Measurements from ENCODE around the gene PSPC1.
"Not testable (repeated sequence)": the region's sequence is repeated elsewhere in the genome, so short reads cannot be mapped to it uniquely, and the experiment has no call there.

The PSPC1 gene

GRCh38 chr13:19700963-19701362 is 81.8 kb downstream of the PSPC1 start:
- H3K36me3 ChIP-seq (ENCODE audit: control insufficient read depth, insufficient read depth, low read length); H3K4me3 ChIP-seq (replicated peaks; ENCODE audit: low read depth, low read length); DNase-seq (ENCODE audit: extremely low read depth, insufficient read length); H3K27me3 ChIP-seq (replicated peaks; ENCODE audit: control insufficient read depth, insufficient read depth, low read length): not testable (repeated sequence)

- no peaks in the 10 kb centered on the region for H3K27me3 ChIP-seq (replicated peaks; ENCODE audit: control insufficient read depth, insufficient read depth, low read length)
- H3K36me3 ChIP-seq (ENCODE audit: control insufficient read depth, insufficient read depth, low read length), result no peaks in the 10 kb centered on the region
- no peak overlapping the region for H3K4me3 ChIP-seq (replicated peaks; ENCODE audit: low read depth, low read length)
- DNase-seq (ENCODE audit: extremely low read depth, insufficient read length), result no peak
- TF ChIP-seq CTCF (IDR thresholded peaks at IDR 0.05; ENCODE audit: insufficient read depth, low read length, poor library complexity, severe bottlenecking), result no peak
Observed at GRCh38 chr13:19695829-19696228, 86.9 kb downstream of the PSPC1 start.

- DNase-seq (ENCODE audit: extremely low read depth, insufficient read length), result no peak
- Histone ChIP-seq H3K36me3 (ENCODE audit: control insufficient read depth, insufficient read depth, low read length) (no peaks in the 10 kb centered on the region), H3K27me3 (replicated peaks; ENCODE audit: control insufficient read depth, insufficient read depth, low read length) (no peaks in the 10 kb centered on the region), H3K4me3 (replicated peaks; ENCODE audit: low read depth, low read length) (no peak overlapping the region)
- no peak for TF ChIP-seq CTCF (IDR thresholded peaks at IDR 0.05; ENCODE audit: insufficient read depth, low read length, poor library complexity, severe bottlenecking)
Observed at GRCh38 chr13:19695428-19695827, 87.3 kb downstream of the PSPC1 start.

GRCh38 chr13:19691447-19691846 is 91.3 kb downstream of the PSPC1 start:
- not testable (repeated sequence) for H3K36me3 ChIP-seq (ENCODE audit: control insufficient read depth, insufficient read depth, low read length); H3K27me3 ChIP-seq (replicated peaks; ENCODE audit: control insufficient read depth, insufficient read depth, low read length); H3K4me3 ChIP-seq (replicated peaks; ENCODE audit: low read depth, low read length); DNase-seq (ENCODE audit: extremely low read depth, insufficient read length)

- no peak for DNase-seq (ENCODE audit: extremely low read depth, insufficient read length)
Observed at GRCh38 chr13:19685437-19685836, 97.3 kb downstream of the PSPC1 start.

GRCh38 chr13:19685034-19685433 is 97.7 kb downstream of the PSPC1 start:
- no peak for DNase-seq (ENCODE audit: extremely low read depth, insufficient read length)
- Histone ChIP-seq H3K4me3 (replicated peaks; ENCODE audit: low read depth, low read length) (no peak overlapping the region), H3K27me3 (replicated peaks; ENCODE audit: control insufficient read depth, insufficient read depth, low read length) (no peaks in the 10 kb centered on the region), H3K36me3 (ENCODE audit: control insufficient read depth, insufficient read depth, low read length) (peaks cover 2% of the 10 kb centered on the region; the same call in 1 of the 2 replicates)
- no peak for TF ChIP-seq CTCF (IDR thresholded peaks at IDR 0.05; ENCODE audit: insufficient read depth, low read length, poor library complexity, severe bottlenecking)

More at GRCh38 chr13:19685437-19685836, 97.3 kb downstream of the PSPC1 start:
- no peak for TF ChIP-seq CTCF (IDR thresholded peaks at IDR 0.05; ENCODE audit: insufficient read depth, low read length, poor library complexity, severe bottlenecking)
- no peaks in the 10 kb centered on the region for H3K27me3 ChIP-seq (replicated peaks; ENCODE audit: control insufficient read depth, insufficient read depth, low read length)
- H3K36me3 ChIP-seq (ENCODE audit: control insufficient read depth, insufficient read depth, low read length), result peaks cover 2% of the 10 kb centered on the region; the same call in 1 of the 2 replicates
- no peak overlapping the region for H3K4me3 ChIP-seq (replicated peaks; ENCODE audit: low read depth, low read length)

GRCh38 chr13:19681517-19681916 is 101.2 kb downstream of the PSPC1 start:
- Histone ChIP-seq H3K27me3 (replicated peaks; ENCODE audit: control insufficient read depth, insufficient read depth, low read length) (no peaks in the 10 kb centered on the region), H3K4me3 (replicated peaks; ENCODE audit: low read depth, low read length) (no peak overlapping the region), H3K36me3 (ENCODE audit: control insufficient read depth, insufficient read depth, low read length) (no peaks in the 10 kb centered on the region; the same call in none of the 2 replicates)
- no peak for DNase-seq (ENCODE audit: extremely low read depth, insufficient read length)
- TF ChIP-seq CTCF (IDR thresholded peaks at IDR 0.05; ENCODE audit: insufficient read depth, low read length, poor library complexity, severe bottlenecking), result no peak

Measured in GM06990 (cell line).